ENCODE measurements around the gene PCNX2.

The PCNX2 gene

DNA sequence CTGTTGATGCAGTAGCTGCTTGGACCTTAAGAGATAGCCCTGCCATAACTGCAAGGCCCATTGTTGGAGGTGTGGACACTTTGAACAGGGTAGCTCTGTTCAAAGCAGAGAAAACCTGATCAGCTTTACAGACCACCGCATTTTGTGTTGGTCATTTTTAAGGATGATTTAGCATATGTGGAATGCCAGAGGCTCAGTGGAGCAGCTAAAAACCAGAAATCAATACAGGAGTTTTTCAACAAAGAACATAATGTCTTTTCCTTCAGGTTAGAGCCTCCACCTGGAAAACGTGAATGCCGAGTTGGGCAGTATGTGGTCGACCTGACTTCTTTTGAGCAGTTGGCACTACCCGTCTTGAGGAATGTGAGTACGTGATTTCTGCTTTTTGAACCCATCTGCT lies 339.4 kb downstream of the PCNX2 start:
- Histone ChIP-seq H3K9ac (ENCODE audit: low read length) (no peak overlapping the region), H3K27me3 (replicated peaks; ENCODE audit: insufficient read depth, low read length) (no peaks in the 10 kb centered on the region), H3K9me3 (replicated peaks; ENCODE audit: insufficient read depth, low read length) (no peaks in the 10 kb centered on the region), H3K4me3 (ENCODE audit: low read length) (no peak overlapping the region), H3K27ac (ENCODE audit: low read length) (no peak overlapping the region), H3F3A (ENCODE audit: insufficient read depth, low read length) (no peaks in the 10 kb centered on the region), H3K36me3 (replicated peaks; ENCODE audit: insufficient read depth, low read length) (no peaks in the 10 kb centered on the region), H3K4me1 (ENCODE audit: low read length) (peaks cover 6% of the 10 kb centered on the region; the same call in 1 of the 2 replicates), H4K20me1 (ENCODE audit: insufficient read depth, low read length) (no peaks in the 10 kb centered on the region), H3K9me2 (replicated peaks; ENCODE audit: insufficient read depth, low read length) (no peaks in the 10 kb centered on the region), H3K79me2 (ENCODE audit: low read length) (no peaks in the 10 kb centered on the region), H2AFZ (ENCODE audit: low read length) (no peak overlapping the region), H3K4me2 (ENCODE audit: low read depth, low read length) (no peak overlapping the region)
- no peak for DNase-seq
- TF ChIP-seq, protein P1, sequence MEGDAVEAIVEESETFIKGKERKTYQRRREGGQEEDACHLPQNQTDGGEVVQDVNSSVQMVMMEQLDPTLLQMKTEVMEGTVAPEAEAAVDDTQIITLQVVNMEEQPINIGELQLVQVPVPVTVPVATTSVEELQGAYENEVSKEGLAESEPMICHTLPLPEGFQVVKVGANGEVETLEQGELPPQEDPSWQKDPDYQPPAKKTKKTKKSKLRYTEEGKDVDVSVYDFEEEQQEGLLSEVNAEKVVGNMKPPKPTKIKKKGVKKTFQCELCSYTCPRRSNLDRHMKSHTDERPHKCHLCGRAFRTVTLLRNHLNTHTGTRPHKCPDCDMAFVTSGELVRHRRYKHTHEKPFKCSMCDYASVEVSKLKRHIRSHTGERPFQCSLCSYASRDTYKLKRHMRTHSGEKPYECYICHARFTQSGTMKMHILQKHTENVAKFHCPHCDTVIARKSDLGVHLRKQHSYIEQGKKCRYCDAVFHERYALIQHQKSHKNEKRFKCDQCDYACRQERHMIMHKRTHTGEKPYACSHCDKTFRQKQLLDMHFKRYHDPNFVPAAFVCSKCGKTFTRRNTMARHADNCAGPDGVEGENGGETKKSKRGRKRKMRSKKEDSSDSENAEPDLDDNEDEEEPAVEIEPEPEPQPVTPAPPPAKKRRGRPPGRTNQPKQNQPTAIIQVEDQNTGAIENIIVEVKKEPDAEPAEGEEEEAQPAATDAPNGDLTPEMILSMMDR (IDR thresholded peaks at IDR 0.05; ENCODE audit: low read length): no peak

DNA sequence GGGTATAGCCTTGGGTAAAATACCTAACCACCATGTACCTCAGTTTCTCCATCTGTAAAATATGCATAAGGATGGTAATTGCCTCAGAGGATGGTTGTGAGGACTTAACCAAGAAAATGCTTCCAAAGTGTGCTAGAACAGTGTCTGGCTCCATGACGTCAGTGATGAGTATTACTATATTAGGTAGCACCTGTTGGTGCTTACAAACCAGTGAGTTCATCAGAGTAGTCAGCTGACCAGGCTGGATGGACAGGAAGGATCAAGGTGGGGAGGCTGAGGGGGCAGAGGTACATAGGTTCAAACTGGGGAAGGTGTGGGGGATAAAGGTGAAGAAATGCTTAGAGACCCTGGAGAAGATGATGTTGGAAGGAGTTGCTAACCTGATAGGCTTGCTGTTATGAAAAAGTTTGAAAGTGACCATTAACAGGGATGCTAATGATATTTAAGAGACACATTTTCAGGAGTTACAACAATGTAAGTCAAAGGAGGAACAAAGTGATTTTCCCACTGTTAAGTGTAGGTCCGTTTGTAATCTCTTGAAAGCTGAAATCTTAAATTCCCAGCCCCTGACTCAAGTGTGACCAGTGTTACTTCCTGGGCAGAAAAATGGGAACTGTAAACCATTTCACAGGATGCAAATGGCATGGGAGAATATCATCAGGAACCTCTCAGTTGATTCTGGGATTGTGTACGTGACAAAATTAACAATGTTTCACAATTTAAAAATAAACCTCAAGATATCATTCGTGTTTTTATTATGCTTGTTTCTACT lies 340.7 kb downstream of the PCNX2 start:
- no peaks in the 10 kb centered on the region for H4K20me1 ChIP-seq (ENCODE audit: insufficient read depth, low read length)
- DNase-seq: no peak
- H3K9me2 ChIP-seq (replicated peaks; ENCODE audit: insufficient read depth, low read length): no peaks in the 10 kb centered on the region
- no peaks in the 10 kb centered on the region for H3K9me3 ChIP-seq (replicated peaks; ENCODE audit: insufficient read depth, low read length)
- no peaks in the 10 kb centered on the region for H3F3A ChIP-seq (ENCODE audit: insufficient read depth, low read length)
- H3K27ac ChIP-seq (ENCODE audit: low read length): no peak overlapping the region
- TF ChIP-seq, protein P1 (IDR thresholded peaks at IDR 0.05; ENCODE audit: low read length): no peak
- TF ChIP-seq EZH2phosphoT487 (IDR thresholded peaks at IDR 0.05; ENCODE audit: low read length) (no peak), EZH2 (optimal IDR thresholded peaks at IDR 0.05; ENCODE audit: low read depth, low read length) (no peak)
- H3K79me2 ChIP-seq (ENCODE audit: low read length): no peaks in the 10 kb centered on the region
- H3K4me1 ChIP-seq (ENCODE audit: low read length): peaks cover 6% of the 10 kb centered on the region; the same call in 1 of the 2 replicates
- no peaks in the 10 kb centered on the region for H3K27me3 ChIP-seq (replicated peaks; ENCODE audit: insufficient read depth, low read length)
- H2AFZ ChIP-seq (ENCODE audit: low read length): no peak overlapping the region
- H3K4me3 ChIP-seq (ENCODE audit: low read length): no peak overlapping the region
- no peak overlapping the region for H3K9ac ChIP-seq (ENCODE audit: low read length)
- H3K4me2 ChIP-seq (ENCODE audit: low read depth, low read length): no peak overlapping the region
- no peaks in the 10 kb centered on the region for H3K36me3 ChIP-seq (replicated peaks; ENCODE audit: insufficient read depth, low read length)

DNA sequence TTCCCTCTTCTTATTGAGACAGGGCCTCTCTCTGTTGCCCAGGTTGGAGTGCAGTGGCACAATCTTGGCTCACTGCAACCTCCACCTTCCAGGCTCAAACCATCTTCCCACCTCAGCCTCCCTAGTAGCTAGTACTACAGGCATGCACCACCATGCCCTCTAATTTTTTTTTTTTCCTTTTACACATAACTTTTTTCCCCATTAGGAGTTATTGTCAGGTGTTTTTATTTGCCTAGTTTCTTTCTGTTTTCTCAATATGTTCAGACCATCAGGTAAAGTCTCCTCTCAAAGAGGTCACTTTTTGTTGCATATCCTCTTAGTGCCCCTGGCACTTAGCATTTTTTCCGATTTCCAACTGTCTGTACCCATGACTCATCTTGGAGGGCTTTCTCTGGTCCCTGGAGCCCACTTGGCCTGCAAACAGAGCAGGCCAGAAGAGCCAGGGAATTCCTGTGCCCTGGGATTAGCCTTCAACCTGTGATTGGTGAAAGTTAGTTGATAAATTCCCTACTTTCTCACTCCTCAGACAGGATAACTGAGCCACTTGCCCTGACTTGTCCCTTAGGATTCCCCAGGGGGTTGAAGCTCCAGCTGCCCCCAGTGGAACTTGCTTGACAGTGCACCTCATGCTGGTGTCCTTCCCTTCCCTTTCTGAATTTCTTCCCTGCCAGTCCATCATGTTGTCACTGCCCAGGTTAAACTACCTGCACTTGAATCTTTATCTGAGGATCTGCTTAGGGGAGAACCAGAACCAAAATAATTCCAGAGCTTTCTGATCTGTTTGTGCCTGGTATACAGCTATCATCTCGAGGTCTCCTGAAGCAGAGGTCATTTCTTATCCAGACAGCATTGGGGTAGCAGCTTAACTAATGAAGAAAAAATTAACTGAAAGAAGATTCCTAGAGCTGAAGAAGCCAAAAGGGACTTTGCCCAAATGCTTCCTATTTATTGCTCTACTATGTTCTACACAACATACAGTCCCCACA lies 342.7 kb downstream of the PCNX2 start:
- H3K9ac ChIP-seq (ENCODE audit: low read length): no peak overlapping the region
- H3F3A ChIP-seq (ENCODE audit: insufficient read depth, low read length): no peaks in the 10 kb centered on the region
- H4K20me1 ChIP-seq (ENCODE audit: insufficient read depth, low read length): no peaks in the 10 kb centered on the region
- H3K36me3 ChIP-seq (replicated peaks; ENCODE audit: insufficient read depth, low read length): no peaks in the 10 kb centered on the region
- H3K4me3 ChIP-seq (ENCODE audit: low read length): no peak overlapping the region
- no peak overlapping the region for H2AFZ ChIP-seq (ENCODE audit: low read length)
- H3K9me2 ChIP-seq (replicated peaks; ENCODE audit: insufficient read depth, low read length): no peaks in the 10 kb centered on the region
- H3K4me2 ChIP-seq (ENCODE audit: low read depth, low read length): no peak overlapping the region
- no peak for TF ChIP-seq EZH2phosphoT487 (IDR thresholded peaks at IDR 0.05; ENCODE audit: low read length)
- TF ChIP-seq, protein P1 (IDR thresholded peaks at IDR 0.05; ENCODE audit: low read length): peak; percentile 80
- peak; percentile 65 for DNase-seq
- H3K79me2 ChIP-seq (ENCODE audit: low read length): no peaks in the 10 kb centered on the region
- no peak overlapping the region for H3K27ac ChIP-seq (ENCODE audit: low read length)
- H3K4me1 ChIP-seq (ENCODE audit: low read length): peaks cover 6% of the 10 kb centered on the region; the same call in 1 of the 2 replicates
- H3K9me3 ChIP-seq (replicated peaks; ENCODE audit: insufficient read depth, low read length): no peaks in the 10 kb centered on the region
- H3K27me3 ChIP-seq (replicated peaks; ENCODE audit: insufficient read depth, low read length): no peaks in the 10 kb centered on the region
